ENCODE results near the gene CD96. TPM values are rescaled to one million over a fixed set of nuclear protein-coding genes. Genes with fewer than 3 reads are reported as not detected.
"Not testable (repeated sequence)": the region's sequence is repeated elsewhere in the genome, so short reads cannot be mapped to it uniquely, and the experiment has no call there.

Gene CD96
- total RNA-seq, 1 donor from 2014 or later = 0.61 TPM

DNA sequence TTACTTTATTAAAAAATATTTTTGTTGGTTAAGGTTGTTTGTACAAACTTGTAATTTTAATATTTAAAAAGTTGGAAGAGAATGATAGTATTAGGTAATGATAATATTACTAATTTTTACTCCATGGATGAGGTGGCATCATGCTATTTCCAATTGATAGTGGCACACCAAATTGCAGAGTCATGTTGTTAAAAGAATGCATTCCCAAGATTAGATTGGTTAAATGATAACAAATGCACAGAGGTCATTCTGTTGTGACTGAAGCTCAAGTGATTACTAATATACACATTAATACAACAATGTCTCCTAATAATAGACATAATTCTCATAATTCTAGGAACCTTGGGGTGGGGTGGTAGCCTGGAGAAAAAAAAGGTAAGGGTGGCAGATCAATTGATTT is 126.3 kb downstream of the CD96 start:
- Mint-ChIP-seq H3K27me3 (ENCODE audit: low read depth, unreplicated experiment) (no peaks in the 10 kb centered on the region), H3K4me3 (ENCODE audit: unreplicated experiment) (no peak overlapping the region), H3K4me1 (ENCODE audit: low read depth, unreplicated experiment) (peaks cover 45% of the 10 kb centered on the region), H3K9me3 (ENCODE audit: unreplicated experiment) (peaks cover 4% of the 10 kb centered on the region), H3K27ac (ENCODE audit: unreplicated experiment) (peak overlapping the region; percentile 7), H3K36me3 (ENCODE audit: low read depth, unreplicated experiment) (no peaks in the 10 kb centered on the region)
- TF ChIP-seq, protein P1, sequence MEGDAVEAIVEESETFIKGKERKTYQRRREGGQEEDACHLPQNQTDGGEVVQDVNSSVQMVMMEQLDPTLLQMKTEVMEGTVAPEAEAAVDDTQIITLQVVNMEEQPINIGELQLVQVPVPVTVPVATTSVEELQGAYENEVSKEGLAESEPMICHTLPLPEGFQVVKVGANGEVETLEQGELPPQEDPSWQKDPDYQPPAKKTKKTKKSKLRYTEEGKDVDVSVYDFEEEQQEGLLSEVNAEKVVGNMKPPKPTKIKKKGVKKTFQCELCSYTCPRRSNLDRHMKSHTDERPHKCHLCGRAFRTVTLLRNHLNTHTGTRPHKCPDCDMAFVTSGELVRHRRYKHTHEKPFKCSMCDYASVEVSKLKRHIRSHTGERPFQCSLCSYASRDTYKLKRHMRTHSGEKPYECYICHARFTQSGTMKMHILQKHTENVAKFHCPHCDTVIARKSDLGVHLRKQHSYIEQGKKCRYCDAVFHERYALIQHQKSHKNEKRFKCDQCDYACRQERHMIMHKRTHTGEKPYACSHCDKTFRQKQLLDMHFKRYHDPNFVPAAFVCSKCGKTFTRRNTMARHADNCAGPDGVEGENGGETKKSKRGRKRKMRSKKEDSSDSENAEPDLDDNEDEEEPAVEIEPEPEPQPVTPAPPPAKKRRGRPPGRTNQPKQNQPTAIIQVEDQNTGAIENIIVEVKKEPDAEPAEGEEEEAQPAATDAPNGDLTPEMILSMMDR (IDR thresholded peaks at IDR 0.05; ENCODE audit: insufficient read depth, low read depth, low read length) = no peak
- no peak for TF ChIP-seq EZH2 (IDR thresholded peaks at IDR 0.05; ENCODE audit: insufficient read depth, low read length)
- Histone ChIP-seq H2AFZ (ENCODE audit: low read depth, low read length) (no peak overlapping the region), H3K9me3 (ENCODE audit: insufficient read depth, low read depth, low read length) (no peaks in the 10 kb centered on the region), H3K27ac (ENCODE audit: low read depth, low read length) (no peak overlapping the region), H3K27me3 (ENCODE audit: insufficient read depth, low read length) (no peaks in the 10 kb centered on the region), H3K9ac (ENCODE audit: low read length) (no peak overlapping the region), H3K4me1 (ENCODE audit: insufficient read depth, low read length) (peaks cover 17% of the 10 kb centered on the region), H3K4me3 (ENCODE audit: insufficient read depth, low read depth, low read length) (no peak overlapping the region), H3K4me2 (ENCODE audit: low read length) (no peak overlapping the region), H3K36me3 (ENCODE audit: insufficient read depth, low read length) (no peaks in the 10 kb centered on the region), H4K20me1 (ENCODE audit: insufficient read depth, low read length) (no peaks in the 10 kb centered on the region), H3K79me2 (ENCODE audit: insufficient read depth, low read length) (no peaks in the 10 kb centered on the region)
- DNase-seq (ENCODE audit: low read depth) = no peak
- FAIRE-seq = no peak

DNA sequence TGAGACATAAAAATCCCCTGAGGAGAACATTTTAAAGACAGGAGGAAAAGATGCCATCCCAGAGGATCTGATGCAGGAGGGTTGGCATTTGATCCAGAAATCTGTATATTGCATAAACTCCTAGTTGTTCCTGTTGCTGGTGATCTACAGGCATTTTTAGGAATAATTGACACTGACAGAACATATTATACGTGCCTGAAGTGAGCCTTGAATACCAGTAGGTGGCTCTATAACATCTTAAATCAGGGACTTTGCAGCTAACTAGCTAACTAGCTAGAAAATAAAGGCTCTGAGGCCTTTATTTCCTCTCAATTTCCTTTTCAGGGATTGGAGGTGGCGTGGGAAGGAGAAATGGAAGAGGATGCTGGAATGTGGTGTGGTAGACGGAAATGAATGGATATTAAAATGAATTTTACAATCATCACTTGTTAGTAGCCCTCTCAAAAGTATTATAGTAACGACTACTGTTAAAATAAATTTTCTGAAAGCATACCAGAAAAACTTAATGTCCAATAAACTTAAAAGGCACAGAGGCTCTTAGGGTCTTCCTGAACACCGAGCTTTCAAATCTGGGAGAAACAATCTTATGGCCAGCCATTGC is 127.0 kb downstream of the CD96 start:
- peaks cover 51% of the 10 kb centered on the region for H3K4me1 Mint-ChIP-seq (ENCODE audit: low read depth, unreplicated experiment)
- Histone ChIP-seq H3K9ac (ENCODE audit: low read length) (peak overlapping the region; percentile 59), H3K4me1 (ENCODE audit: insufficient read depth, low read length) (peaks cover 22% of the 10 kb centered on the region), H2AFZ (ENCODE audit: low read depth, low read length) (no peak overlapping the region), H3K27ac (ENCODE audit: low read depth, low read length) (peak overlapping the region; percentile 78), H3K36me3 (ENCODE audit: insufficient read depth, low read length) (no peaks in the 10 kb centered on the region), H3K4me3 (ENCODE audit: insufficient read depth, low read depth, low read length) (no peak overlapping the region), H3K79me2 (ENCODE audit: insufficient read depth, low read length) (no peaks in the 10 kb centered on the region), H3K4me2 (ENCODE audit: low read length) (peak overlapping the region; percentile 68), H3K9me3 (ENCODE audit: insufficient read depth, low read depth, low read length) (no peaks in the 10 kb centered on the region), H3K27me3 (ENCODE audit: insufficient read depth, low read length) (no peaks in the 10 kb centered on the region), H4K20me1 (ENCODE audit: insufficient read depth, low read length) (no peaks in the 10 kb centered on the region)
- DNase-seq (ENCODE audit: low read depth) (peak; percentile 61), FAIRE-seq (peak; percentile 96)
- H3K27ac Mint-ChIP-seq (ENCODE audit: unreplicated experiment) = peak overlapping the region; percentile 96
- peaks cover under 1% of the 10 kb centered on the region for H3K9me3 Mint-ChIP-seq (ENCODE audit: unreplicated experiment)
- H3K4me3 Mint-ChIP-seq (ENCODE audit: unreplicated experiment) = no peak overlapping the region
- TF ChIP-seq, protein P1 (IDR thresholded peaks at IDR 0.05; ENCODE audit: insufficient read depth, low read depth, low read length) = peak; percentile 94
- TF ChIP-seq EZH2 (IDR thresholded peaks at IDR 0.05; ENCODE audit: insufficient read depth, low read length) = no peak
- H3K27me3 Mint-ChIP-seq (ENCODE audit: low read depth, unreplicated experiment) = no peaks in the 10 kb centered on the region
- H3K36me3 Mint-ChIP-seq (ENCODE audit: low read depth, unreplicated experiment) = no peaks in the 10 kb centered on the region

DNA sequence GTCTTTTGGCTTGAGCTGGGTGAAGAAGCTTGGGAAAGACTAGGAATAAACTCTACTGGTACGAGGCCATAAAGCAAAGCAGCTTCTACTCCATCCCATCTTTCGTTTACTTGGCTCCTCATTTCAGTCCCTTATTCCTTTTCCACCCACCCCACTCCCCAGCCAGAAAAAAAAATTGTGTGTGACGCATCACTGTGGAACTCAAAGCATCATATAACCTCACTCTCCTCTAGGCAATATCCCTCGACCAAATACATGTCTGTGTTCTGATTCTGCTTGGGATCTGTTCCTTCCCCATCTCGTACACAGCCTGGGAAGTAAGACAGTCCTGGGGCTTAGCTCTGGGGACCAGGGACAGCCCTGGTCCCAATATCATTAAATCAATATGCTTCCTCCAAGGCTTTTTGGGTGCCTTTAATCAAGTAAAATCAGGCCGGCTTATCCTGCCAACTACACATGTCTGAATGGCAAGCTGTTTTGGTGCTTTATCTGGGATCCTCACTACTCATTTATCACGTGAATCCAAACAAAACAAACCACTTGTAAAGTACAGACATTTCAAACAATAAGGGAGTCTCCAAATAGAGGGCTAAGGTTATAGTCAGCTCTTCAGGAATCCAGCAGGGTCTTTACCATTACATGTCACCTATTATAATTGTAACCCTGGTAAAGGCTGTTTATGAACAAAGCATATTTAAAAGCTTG is 128.1 kb downstream of the CD96 start:
- Histone ChIP-seq H3K9ac (ENCODE audit: low read length) (peak overlapping the region; percentile 59), H3K4me3 (ENCODE audit: insufficient read depth, low read depth, low read length) (peak overlapping the region; percentile 5), H3K27me3 (ENCODE audit: insufficient read depth, low read length) (no peaks in the 10 kb centered on the region), H3K9me3 (ENCODE audit: insufficient read depth, low read depth, low read length) (no peaks in the 10 kb centered on the region), H3K27ac (ENCODE audit: low read depth, low read length) (peak overlapping the region; percentile 78), H4K20me1 (ENCODE audit: insufficient read depth, low read length) (no peaks in the 10 kb centered on the region), H3K36me3 (ENCODE audit: insufficient read depth, low read length) (no peaks in the 10 kb centered on the region), H2AFZ (ENCODE audit: low read depth, low read length) (peak overlapping the region; percentile 14), H3K4me2 (ENCODE audit: low read length) (peak overlapping the region; percentile 68), H3K4me1 (ENCODE audit: insufficient read depth, low read length) (peaks cover 28% of the 10 kb centered on the region), H3K79me2 (ENCODE audit: insufficient read depth, low read length) (no peaks in the 10 kb centered on the region)
- H3K4me1 Mint-ChIP-seq (ENCODE audit: low read depth, unreplicated experiment) = peaks cover 53% of the 10 kb centered on the region
- H3K27me3 Mint-ChIP-seq (ENCODE audit: low read depth, unreplicated experiment) = no peaks in the 10 kb centered on the region
- no peaks in the 10 kb centered on the region for H3K9me3 Mint-ChIP-seq (ENCODE audit: unreplicated experiment)
- FAIRE-seq = peak; percentile 88
- H3K36me3 Mint-ChIP-seq (ENCODE audit: low read depth, unreplicated experiment) = no peaks in the 10 kb centered on the region
- H3K27ac Mint-ChIP-seq (ENCODE audit: unreplicated experiment) = peak overlapping the region; percentile 96
- peak overlapping the region; percentile 40 for H3K4me3 Mint-ChIP-seq (ENCODE audit: unreplicated experiment)
- no peak for TF ChIP-seq EZH2 (IDR thresholded peaks at IDR 0.05; ENCODE audit: insufficient read depth, low read length)
- TF ChIP-seq, protein P1 (IDR thresholded peaks at IDR 0.05; ENCODE audit: insufficient read depth, low read depth, low read length) = no peak
- DNase-seq (ENCODE audit: low read depth) = peak; percentile 76

DNA sequence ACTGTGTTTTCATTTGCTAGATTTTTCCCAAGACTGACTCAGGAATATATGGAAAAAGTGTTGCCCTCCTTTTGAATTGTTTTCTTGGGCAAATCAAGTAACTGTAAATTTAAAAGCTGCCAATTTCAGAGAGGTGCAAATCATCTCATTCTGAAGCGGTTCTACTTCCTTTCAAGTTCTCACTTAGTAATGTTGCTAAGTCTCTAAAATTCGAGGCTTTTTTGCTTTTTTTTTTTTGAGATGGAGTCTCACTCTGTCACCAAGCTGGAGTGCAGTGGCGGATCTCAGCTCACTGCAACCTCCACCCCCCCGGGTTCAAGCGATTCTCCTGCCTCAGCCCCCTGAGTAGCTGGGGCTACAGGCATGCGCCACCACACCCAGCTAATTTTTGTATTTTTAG is 130.5 kb downstream of the CD96 start:
- not testable (repeated sequence) for H3K9ac ChIP-seq (ENCODE audit: low read length); H3K27me3 Mint-ChIP-seq (ENCODE audit: low read depth, unreplicated experiment); H2AFZ ChIP-seq (ENCODE audit: low read depth, low read length); H3K27ac Mint-ChIP-seq (ENCODE audit: unreplicated experiment); H3K4me3 Mint-ChIP-seq (ENCODE audit: unreplicated experiment); H4K20me1 ChIP-seq (ENCODE audit: insufficient read depth, low read length); FAIRE-seq; H3K27ac ChIP-seq (ENCODE audit: low read depth, low read length); H3K36me3 ChIP-seq (ENCODE audit: insufficient read depth, low read length); H3K4me2 ChIP-seq (ENCODE audit: low read length); DNase-seq (ENCODE audit: low read depth); H3K27me3 ChIP-seq (ENCODE audit: insufficient read depth, low read length); H3K36me3 Mint-ChIP-seq (ENCODE audit: low read depth, unreplicated experiment); H3K4me3 ChIP-seq (ENCODE audit: insufficient read depth, low read depth, low read length); H3K79me2 ChIP-seq (ENCODE audit: insufficient read depth, low read length); H3K9me3 Mint-ChIP-seq (ENCODE audit: unreplicated experiment); H3K9me3 ChIP-seq (ENCODE audit: insufficient read depth, low read depth, low read length)
- H3K4me1 ChIP-seq (ENCODE audit: insufficient read depth, low read length) = peaks cover 49% of the 10 kb centered on the region
- peaks cover 62% of the 10 kb centered on the region for H3K4me1 Mint-ChIP-seq (ENCODE audit: low read depth, unreplicated experiment)
